GM19043 (cell line): Measurements from ENCODE around the gene CCSAP.
"Not testable (repeated sequence)": the region's sequence is repeated elsewhere in the genome, so short reads cannot be mapped to it uniquely, and the experiment has no call there.

Experiments
- ATAC-seq: cut with Tn5 transposase; IDR thresholded peaks from one replicate; pipeline ENCODE4 v1.9.1; 2021; ENCODE audit warnings: low read depth; ENCODE audit not compliant: unreplicated experiment

CCSAP gene

GRCh38 chr1:229293528-229294204 lies 49.2 kb downstream of the CCSAP start:
- ATAC-seq, result no peak

GRCh38 chr1:229291686-229292085 lies 51.2 kb downstream of the CCSAP start:
- not testable (repeated sequence) for ATAC-seq

- ATAC-seq, result no peak
Observed at GRCh38 chr1:229288516-229288915, 54.3 kb downstream of the CCSAP start.

- no peak for ATAC-seq
Observed at GRCh38 chr1:229287267-229287666, 55.6 kb downstream of the CCSAP start.

- no peak for ATAC-seq
Observed at GRCh38 chr1:229286099-229286766, 56.6 kb downstream of the CCSAP start.

GRCh38 chr1:229285440-229285839 lies 57.4 kb downstream of the CCSAP start:
- ATAC-seq, result no peak

- no peak for ATAC-seq
Observed at GRCh38 chr1:229284887-229285286, 58.0 kb downstream of the CCSAP start.

GRCh38 chr1:229283183-229283611 lies 59.6 kb downstream of the CCSAP start:
- ATAC-seq, result no peak

GRCh38 chr1:229282295-229282823 lies 60.5 kb downstream of the CCSAP start:
- no peak for ATAC-seq

- no peak for ATAC-seq
Observed at GRCh38 chr1:229281339-229281926, 61.4 kb downstream of the CCSAP start.

GRCh38 chr1:229280921-229281320 lies 61.9 kb downstream of the CCSAP start:
- no peak for ATAC-seq

- no peak for ATAC-seq
Observed at GRCh38 chr1:229280037-229280828, 62.6 kb downstream of the CCSAP start.

- ATAC-seq, result no peak
Observed at GRCh38 chr1:229279242-229279641, 63.6 kb downstream of the CCSAP start.

- no peak for ATAC-seq
Observed at GRCh38 chr1:229278120-229278741, 64.6 kb downstream of the CCSAP start.

GRCh38 chr1:229275005-229275404 lies 67.8 kb downstream of the CCSAP start:
- no peak for ATAC-seq

- no peak for ATAC-seq
Observed at GRCh38 chr1:229273507-229274232, 69.2 kb downstream of the CCSAP start.

- ATAC-seq, result no peak
Observed at GRCh38 chr1:229272164-229273158, 70.4 kb downstream of the CCSAP start.

- peak; percentile 40 for ATAC-seq
Observed at GRCh38 chr1:229271448-229272159, 71.2 kb downstream of the CCSAP start.
